Muscle of back (tissue), 11 donors: ENCODE results near the gene SLC22A12. TPM values are rescaled to one million over a fixed set of nuclear protein-coding genes. Genes with fewer than 3 reads are reported as not detected.

Experiments used
- DNase-seq, 3 donors: peaks; one replicate each; pipeline versions ENCODE4 v3.0.0 to v3.0.0-alpha.2; 2013
- polyA plus RNA-seq, 10 donors: library from polyadenylated mRNA; unstranded; fragments of 120-200 nt; gene quantifications; one replicate each; pipeline ENCODE4 v1.2.1, GENCODE V29; 2013; ENCODE audit not compliant: insufficient read length in 10 of 10

Gene SLC22A12
- polyA plus RNA-seq, 10 donors, result not detected

DNA sequence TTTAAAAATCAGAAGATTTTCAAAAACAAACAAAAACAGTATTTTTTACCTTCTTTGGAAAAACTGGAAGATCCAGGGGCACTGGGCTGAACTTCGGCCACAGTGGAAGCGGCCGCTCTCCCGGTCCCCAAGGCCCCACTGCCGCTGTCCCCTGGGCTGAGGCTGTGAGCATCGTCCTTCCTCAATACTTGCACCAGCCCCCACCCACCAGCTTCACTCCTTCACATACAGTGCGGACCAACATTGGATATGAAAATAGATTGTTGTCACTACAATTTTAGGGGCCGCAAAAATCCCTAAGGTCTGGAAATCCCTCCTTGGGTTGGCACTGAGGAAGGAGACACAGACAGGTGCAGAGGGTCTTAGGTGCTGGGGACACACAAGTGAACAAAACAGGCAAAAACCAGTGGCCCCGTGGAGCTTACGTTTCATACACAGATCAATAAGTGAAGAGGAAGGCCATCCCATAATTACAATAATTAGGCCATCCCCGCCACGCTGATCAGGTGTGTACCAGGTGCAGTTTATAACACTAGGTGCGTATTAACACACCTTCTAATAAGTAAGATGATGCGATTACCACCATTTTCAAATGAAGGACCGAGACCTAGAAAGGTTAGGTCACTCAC lies 28.2 kb upstream of the SLC22A12 start:
- DNase-seq, result no peak

GRCh38 chr11:64563966-64564365 lies 27.1 kb upstream of the SLC22A12 start:
- no peak for DNase-seq

- no peak for DNase-seq
Measured at GRCh38 chr11:64564419-64564818, 26.6 kb upstream of the SLC22A12 start.

GRCh38 chr11:64564947-64565889 lies 25.8 kb upstream of the SLC22A12 start:
- DNase-seq, result no peak

DNA sequence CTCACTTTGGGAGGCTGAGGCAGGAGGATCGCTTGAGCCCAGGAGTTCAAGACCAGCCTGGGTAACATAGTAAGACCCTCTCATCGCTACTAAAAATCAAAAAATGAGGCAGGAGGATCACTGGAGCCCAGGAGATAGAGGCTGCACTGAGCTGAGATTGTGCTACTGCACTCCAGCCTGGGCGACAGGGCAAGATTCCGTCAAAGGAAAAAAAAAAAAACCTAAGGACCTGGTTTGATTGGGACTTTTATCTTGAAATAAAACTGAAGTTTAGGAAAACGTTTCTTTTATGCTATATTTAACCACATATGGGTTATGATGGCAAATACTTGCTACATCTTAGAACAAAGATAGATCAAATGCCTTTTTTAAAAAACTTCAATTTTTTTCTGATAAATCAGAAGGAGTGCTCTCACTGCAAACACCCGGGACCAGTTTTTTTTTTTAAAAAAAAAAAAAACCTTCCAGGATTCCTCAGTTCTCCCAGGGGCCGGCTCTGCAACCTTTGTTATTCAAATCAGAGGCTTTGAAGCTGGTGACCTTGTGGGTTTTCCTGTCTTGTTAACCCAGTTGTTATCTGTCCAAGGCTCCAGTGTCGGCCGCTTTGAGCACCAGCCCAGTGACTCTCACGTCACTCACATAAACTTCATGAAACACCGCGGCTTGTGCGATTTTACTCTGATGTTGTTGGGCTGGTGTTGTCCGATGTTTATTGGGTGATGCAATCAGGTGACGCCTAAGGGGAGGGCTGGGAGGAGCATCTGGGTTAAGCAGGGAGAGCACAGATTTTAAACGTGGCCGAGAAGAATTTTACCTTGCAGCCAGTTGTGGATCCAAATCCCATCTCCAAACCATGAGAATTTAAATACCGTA lies 24.7 kb upstream of the SLC22A12 start:
- DNase-seq, result peak; percentile 70 to 88 (median 71)

DNA sequence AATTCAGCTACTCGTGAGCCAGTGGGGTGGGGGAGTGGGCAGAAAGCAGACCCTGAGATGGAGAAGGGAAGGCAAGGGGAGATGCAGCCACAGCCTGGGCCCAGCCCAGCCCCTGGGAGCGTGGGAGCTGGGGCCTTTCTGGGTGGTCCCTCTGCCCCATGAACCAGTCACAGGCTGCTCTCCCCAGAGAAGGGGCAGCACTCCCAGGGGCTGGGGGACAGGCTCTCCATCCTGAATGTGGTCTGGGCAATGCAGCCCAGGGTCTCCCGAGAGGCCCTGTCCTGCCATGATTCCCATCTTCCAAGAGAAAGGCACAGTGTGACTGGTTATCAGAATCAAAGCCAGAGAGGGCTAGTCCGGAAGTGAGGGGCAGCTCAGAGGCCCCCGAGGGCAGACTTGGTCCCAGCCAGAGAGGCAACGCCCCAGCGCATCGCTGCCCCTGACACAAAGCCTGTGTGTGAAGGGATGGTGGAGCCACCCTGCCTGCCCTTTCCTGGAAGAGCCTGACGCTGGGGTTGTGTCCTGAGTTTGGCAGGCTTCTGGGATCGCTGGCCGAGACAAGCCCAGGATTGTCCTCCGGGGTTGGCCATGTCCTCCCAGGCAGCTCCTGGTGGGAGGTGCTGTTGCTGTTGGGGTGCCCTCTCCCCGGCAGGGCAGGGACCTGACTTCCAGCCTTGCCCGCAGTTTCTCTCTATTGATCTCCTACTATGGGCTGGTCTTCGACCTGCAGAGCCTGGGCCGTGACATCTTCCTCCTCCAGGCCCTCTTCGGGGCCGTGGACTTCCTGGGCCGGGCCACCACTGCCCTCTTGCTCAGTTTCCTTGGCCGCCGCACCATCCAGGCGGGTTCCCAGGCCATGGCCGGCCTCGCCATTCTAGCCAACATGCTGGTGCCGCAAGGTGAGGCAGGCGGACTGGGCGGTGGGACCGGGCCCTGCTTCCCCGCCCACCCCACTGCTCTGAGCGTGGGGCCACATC lies 23.8 kb upstream of the SLC22A12 start:
- peak in 1 of 3 donors; percentile 18 for DNase-seq

DNA sequence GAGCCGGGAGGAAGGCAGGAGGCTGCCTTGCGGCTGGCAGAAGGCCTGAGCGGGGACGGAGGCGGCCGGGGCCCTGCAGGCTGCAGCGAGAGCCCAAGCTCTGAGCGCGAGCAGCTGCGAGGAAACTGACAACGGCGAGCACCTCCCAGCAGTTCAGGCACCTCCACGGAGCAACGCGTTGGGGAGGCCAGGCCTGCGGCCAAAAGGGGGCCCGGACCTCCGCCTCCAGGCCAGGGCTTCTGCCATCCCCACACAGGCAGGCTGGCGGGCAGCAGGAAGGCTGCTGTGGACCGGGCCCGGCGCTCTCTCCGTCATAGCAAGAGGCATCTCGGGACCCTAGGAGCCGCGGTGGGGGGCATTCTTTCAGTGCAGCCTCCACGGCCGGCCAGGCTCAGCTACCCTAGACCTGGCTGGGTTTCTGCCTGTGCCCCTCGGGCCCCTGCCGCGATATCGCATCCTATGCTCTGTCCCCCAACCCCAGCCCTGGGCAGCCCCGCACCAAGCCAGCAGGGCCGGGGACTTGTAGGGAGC lies 22.9 kb upstream of the SLC22A12 start:
- DNase-seq, result peak in 1 of 3 donors; percentile 43

GRCh38 chr11:64568584-64569140 lies 22.4 kb upstream of the SLC22A12 start:
- DNase-seq, result no peak

DNA sequence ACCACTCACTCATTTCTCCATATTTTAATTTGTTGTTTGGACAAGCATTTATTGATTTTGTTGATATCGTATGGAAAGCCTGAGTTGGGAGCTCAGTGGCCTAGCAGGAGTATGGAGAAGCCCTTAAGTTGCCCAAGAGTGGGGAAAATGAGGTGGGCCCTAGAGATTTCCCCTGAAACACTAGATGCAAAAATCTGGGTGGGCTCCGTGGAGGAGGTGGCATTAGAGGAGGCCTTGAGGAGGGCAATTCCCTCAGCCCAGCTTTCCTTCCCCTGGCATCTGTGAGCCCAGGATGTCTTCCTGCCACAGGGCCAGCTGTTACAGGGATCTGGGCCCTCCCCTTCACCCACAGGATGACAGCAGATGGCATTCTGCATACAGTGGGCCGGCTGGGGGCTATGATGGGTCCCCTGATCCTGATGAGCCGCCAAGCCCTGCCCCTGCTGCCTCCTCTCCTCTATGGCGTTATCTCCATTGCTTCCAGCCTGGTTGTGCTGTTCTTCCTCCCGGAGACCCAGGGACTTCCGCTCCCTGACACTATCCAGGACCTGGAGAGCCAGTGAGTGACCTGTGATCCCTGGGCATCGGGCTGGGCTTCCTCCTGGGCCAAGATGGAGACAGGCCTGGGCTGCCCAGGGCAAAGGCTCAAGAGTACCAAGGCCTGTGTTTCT lies 21.6 kb upstream of the SLC22A12 start:
- DNase-seq, result no peak

GRCh38 chr11:64570341-64570740 lies 20.7 kb upstream of the SLC22A12 start:
- no peak for DNase-seq

DNA sequence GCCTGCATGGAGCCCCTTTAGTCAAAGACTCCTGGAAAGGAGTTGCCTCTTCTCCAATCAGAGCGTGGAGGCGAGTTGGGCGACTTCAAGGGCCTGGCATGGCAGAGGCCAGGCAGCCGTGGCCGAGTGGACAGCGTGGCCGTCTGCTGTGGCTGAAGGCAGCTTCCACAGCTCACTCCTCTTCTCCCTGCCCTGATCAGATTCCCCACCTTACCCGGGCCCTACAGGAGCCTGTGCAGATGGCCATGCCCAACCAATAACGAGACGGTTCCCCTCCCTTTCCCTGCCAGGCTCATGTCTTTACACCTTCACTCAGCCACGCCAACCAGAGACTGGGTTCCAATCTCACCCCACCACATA lies 20.0 kb upstream of the SLC22A12 start:
- DNase-seq, result no peak

DNA sequence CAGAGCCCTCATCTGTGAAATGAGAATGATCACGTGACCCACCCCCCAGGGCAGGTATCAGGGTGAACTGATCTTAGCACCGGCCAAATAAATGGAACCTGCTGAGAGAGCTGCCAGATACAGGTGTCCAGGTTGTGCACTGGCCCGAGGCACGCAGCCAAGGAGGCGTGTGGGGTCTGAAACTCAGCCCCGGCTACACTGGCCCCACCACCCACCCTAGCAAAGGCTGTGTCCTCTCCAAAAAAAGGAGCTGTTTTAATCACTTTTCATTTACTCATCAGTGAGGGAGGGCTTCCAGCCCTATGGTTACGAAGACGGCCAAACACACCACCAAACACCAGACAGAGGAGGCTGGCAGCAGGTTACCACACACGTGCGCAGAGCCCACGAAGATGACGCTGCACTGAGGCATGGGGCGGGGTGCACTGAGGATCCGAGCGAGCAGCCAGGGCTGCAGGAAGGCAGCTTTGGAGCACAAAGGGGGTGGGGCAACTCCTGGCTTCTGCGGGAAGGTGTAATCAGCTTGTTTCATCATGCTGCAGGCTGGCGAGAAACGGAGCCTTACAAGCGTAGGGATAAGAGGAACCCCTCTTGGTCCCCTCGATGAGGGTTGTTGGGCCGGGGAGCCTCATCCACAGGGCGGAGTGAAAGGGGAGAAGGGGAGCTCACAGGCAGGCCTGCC lies 19.5 kb upstream of the SLC22A12 start:
- DNase-seq, result no peak

DNA sequence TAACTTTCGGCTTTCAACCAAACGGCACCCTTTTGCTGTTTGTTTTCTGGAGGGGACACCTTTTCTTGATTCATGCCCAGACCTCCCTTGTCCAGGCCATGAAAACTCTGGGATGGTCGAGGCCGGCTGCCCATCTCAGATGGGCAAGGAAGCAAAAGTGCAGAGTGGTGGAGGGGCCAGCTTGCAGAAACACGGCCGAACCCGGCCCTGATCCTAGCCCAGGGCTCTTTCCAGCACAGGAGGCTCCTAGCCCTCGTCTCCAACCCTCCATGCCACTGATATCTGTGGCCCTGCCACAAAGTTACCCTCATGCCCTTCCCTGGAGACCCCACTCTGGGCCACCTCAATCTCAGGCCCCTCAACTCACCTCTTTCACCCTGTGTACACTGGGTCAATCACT lies 18.9 kb upstream of the SLC22A12 start:
- no peak for DNase-seq

- no peak for DNase-seq
Measured at GRCh38 chr11:64577202-64577601, 13.8 kb upstream of the SLC22A12 start.

- peak; percentile 15 to 83 (median 72) for DNase-seq
Measured at GRCh38 chr11:64580412-64580811, 10.6 kb upstream of the SLC22A12 start.

DNA sequence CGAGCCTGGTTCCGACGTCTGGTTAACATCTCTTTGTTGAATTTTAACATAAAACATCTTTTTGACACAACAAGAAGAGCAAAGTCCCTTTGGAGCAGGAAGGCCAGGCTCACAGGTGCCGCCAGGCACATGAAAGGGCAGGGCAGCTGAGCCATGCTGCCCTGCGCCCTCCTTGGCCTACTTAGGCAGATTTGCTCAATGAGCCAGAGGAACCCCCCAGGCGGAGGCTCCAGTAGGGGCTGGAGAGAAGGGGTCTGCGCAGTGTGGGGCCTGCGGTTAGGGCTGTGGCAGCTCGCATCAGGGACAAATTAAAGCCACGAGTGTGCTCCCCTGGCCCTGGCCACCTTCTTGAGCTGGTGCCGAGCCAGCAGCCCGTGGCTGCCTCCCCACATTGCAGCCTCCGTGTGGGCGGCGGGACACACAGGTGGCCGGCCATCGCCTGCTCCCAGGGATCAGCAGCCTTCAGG lies 9.9 kb upstream of the SLC22A12 start:
- DNase-seq, result no peak

GRCh38 chr11:64582885-64583284 lies 8.1 kb upstream of the SLC22A12 start:
- DNase-seq, result no peak

GRCh38 chr11:64583296-64584262 lies 7.4 kb upstream of the SLC22A12 start:
- no peak for DNase-seq
